Measurements from ENCODE around the gene KCNC1.
A peak's percentile ranks its signal among the peaks of the same experiment; 100 is the strongest.

Gene KCNC1

DNA sequence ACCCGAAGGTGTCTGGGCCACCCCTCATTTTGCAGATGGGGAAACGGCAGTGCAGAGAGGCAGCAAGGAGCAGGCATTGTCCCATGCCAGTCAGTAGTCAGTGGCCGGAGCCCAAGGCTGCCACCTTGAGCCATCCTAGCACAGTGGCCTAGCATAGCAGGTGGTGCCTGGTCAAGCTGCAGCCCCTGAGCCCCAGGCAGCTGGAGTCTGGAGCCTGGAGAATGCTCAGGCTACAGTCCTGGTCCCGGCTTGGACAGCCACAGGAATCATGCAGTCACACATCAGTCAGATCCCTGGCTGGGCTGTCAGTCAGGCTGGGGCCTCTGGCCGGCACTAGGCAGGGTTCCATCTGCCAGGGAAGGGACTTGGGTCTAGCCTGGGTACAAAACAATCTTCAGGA lies 18.6 kb downstream of the KCNC1 start:
- no peak for DNase-seq (ENCODE audit: low spot score)

DNA sequence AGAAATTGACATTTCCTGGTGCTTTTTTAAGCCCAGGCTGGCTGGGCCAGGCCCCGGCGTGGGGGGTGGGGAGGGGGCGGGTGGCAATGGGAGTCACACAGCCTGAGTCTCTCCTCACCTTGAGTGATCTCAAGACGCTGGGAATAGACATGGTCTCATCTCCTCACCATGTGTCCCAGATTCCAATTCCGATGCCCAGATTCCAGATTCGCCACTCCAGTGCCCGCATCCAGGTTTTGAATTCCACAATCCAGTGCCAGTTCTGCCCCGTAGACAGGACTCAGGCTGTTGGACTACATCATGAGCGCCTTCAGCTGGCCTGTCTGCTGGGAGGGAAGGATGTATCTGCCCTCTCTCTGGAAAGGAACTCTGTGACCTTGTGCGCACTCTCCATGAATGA lies 19.1 kb downstream of the KCNC1 start:
- DNase-seq (ENCODE audit: low spot score) = no peak

DNA sequence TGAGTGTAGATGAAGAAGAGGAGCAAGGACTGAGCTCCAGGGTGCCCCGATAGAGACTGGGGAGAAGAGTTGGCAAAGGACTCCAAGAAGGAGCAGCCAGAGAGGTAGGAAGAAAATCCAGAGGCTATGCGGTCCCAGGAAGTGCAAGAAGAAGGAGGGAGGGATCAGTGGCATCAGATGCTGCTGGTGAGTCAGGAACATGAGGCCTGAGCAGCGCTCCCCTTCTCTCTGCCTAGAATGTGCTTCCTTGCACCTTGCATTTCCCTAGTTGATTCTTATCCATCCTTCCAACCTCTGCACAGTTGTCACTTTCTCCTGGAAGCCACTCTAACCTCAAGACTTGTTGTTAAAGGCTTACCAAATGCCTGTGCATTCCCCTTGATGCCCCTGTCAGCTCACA lies 21.3 kb downstream of the KCNC1 start:
- DNase-seq (ENCODE audit: low spot score) = no peak

DNA sequence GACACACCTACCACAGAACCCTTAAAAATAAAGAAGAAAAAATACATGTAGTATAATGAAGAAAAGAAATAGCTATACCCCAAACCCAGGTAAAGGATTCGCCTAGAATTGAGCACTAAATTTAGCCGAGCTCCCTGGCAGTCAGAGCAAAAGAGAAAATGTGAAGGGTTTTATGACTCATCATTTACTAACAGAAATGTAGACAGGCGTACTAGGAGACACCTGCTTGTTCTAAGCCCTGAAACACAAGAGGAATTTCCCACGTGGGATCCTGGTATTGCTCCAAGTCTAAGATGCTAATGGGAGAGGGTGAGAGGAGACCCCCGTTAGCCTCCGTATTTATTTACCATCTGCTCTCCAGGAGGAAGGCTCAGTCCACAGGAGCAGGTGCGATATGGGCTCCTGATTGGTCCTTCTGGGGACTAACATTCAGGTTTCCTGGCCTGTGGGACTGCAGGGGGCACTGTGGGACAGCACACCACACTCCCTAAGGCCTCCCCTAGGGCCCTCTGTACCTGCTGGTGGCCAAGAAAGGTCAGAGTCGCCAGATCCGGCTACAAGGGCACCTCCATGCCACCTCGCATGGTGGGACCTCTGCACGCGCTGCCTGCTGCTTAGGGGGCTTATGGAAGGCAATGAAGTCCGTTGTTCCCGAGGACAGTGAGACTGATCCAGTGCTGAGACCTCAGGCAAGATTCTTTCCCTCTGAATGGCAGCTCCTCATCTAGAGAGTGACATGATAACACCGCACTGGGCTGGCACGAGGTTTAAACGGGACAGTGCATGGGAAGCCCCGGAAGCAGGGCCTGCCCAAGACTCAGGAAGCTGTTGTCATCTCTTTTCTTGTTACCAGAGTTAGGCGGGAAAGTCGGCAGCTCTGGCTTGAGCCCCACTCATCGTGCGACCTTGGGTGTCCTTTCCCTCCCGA lies 25.8 kb downstream of the KCNC1 start:
- DNase-seq (ENCODE audit: low spot score) = no peak

DNA sequence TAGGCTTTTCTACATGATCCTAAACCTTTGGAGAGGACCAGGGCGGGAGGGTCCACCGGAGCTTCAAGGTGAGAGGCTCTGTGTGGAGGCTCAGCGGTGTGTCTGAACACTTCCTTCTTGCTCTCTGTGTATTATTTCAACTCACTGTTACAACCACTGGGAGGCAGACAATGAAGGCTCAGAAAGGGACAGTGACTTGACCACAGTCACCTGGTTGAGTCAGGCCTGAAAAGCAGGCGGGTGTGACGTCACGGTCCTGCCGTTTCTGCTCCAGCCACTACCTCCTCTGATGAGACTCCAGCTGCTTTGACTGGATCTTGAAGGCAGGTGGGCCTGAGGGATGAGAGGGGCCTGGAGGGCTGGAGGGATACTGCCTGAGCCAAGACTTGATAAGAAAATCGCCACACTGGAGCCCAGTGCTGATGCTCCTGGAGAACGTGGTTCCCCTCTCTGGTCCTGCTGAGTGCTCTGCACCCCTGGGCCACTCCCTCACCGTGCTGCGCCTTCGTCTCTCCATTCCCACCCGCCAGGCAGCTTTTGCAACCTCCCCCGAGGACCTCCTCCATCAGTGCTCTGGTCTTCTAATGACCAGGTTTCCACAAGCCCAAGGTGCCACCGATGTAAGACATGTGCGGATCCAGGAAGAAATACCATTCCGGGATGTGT lies 27.9 kb downstream of the KCNC1 start:
- DNase-seq (ENCODE audit: low spot score) = no peak

DNA sequence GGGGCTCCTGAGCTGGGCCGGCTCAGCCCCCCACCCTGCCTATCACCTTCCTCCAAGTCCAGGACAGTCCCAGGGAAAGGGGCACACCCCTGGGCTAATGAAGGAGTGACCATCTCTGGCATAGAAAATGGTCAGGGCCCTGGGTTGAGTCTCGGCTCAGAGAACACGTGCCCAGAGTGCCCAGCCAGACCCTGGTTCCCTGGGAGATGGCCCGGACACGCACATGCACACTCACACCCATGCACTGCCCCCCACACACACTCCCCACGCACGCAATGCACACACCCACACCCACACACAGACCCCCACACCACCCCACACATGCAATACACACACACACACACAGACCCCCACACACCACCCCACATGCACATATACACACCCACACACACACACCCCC lies 28.7 kb downstream of the KCNC1 start:
- no peak for DNase-seq (ENCODE audit: low spot score)

DNA sequence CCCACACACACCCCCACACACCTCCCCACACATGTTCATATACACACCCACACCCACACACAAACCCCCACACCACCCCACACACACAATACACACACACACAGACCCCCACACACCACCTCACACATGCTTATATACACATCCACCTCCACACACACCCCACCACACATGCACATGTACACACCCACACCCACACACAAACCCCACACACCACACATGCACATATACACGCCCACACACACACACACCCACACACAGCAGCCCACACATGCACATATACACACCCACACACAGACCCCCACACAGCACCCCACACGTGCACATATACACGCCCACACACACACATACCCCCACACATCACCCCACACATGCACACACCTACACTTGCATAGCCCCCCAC lies 29.1 kb downstream of the KCNC1 start:
- DNase-seq (ENCODE audit: low spot score) = no peak

DNA sequence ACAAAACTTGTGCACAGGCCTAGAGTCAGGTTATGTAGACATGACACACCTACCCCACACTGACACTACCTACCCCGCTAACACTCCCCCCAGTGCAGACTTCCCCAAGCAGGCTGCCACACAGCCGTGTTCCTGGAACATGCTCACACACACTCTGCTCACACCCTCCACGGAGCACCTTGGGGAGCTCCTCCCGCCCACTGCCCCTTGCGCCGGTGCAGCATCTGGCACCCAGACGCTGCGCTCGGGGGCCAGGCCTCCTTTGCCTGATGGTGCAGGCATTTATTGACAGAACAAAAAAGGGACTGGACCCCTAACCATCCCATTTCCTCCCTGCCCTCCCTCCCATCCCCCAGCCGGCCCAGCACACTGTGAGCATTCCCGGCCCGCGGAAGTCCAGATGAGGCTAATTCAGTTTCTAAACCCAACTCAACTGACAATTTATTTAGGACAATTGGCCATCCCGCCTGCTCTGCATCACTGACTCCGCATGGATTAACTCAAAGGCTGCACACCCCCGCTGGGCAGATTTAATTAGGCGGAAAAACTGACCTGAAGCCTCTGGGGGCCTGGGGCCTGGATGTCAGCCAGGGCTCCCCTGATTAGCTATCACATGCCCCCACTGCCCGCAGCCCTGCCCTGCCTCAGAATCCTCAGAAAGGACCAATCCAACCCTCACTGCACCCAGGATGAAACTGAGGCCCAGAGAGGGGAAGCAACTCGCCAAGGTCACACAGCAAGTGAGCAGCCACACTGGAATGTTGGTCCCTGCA lies 30.1 kb downstream of the KCNC1 start:
- DNase-seq (ENCODE audit: low spot score) = no peak

DNA sequence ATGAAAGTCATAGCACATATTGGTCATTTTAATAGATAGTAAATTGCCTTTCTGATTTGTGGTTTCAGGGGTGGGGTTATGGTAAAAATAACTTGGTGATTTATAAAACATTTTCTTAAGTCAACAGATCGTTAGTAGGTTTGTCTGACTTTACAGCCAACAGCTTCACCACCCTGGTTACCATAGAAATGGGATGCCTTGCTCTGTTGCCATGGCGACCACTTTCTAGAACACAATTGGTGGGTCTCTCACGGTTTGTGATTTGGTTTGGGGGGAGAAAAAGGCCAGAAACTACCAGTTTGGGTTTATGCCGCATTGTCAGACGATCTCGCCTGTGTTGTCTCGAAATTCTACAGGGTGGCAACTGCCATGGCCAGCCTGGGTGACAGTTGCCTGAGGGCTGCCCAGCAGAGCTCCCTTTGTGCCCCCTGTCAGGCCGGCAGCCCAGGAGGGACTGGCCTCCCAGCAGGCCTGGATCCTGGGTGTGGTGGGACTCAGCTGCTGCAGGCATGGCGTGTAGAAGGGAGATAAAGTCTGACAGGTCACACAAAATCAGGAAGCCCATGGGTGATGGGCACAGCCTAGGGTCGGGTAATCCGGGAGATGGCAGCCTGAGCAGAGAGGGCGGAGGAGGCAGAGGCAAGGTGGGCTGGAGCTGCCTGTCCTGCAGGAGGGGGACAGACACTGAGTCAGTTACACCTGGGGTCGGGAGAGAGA lies 30.9 kb downstream of the KCNC1 start:
- peak; percentile 56 for DNase-seq (ENCODE audit: low spot score)

DNA sequence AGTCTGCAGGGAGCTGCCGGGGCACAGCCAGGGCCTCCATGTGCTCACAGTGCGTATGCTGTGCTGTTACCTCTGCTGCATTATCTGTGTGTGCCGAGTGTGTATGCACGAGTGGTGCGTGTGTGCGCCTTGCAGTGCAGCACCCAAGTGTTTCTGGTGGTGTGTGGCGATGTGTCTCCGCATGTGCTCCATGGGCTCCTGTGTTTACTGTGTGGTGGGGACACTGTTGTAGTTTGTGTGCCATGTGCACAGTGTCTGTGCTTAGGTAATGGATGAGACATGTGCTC lies 31.4 kb downstream of the KCNC1 start:
- no peak for DNase-seq (ENCODE audit: low spot score)

DNA sequence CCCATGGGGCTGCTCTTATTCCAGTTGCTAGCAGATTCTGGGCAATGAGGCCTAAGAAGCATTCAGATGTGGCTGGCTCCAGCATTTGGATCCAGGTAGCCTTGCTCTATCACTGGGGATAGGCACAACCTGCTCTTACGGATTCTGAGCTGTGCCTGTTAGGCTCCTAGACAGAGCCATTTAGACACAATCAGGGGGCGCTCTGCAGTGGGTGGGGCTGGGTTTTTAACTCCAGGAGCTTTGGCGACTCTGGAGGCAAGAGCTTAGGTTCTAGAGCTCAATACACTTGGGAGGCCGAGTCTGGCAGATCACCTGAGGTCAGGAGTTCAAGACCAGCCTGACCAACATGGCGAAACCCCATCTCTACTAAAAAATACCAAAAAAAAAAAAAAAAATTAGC lies 32.0 kb downstream of the KCNC1 start:
- no peak for DNase-seq (ENCODE audit: low spot score)

DNA sequence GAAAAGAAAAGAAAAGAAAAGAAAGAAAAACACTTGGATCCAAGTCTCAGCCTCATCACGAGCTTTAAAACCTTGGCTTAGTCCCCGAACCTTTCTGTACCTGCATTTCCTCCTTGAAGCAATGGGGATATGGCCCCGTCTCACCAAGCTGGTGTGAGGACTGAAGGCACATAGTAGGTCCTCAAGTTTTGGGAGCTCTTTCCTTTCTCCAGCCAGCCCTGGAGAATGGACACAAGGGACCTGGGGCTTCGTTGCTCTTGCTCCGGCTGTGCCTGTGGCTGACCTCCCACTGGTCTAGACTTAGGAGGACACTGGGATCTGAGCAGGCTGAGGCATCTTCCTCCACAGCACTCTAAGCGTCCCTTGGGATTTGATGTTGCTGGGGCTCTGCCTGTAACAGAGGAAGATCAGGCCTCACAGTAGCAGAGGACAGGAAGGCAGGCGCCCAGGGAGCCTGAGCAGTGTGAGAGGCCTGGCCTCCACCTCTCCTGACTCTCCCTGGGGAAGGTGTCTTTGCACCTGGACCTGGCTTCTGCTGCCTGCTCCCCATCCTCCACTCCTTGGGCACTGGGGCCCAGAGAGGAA lies 32.8 kb downstream of the KCNC1 start:
- DNase-seq (ENCODE audit: low spot score) = no peak

DNA sequence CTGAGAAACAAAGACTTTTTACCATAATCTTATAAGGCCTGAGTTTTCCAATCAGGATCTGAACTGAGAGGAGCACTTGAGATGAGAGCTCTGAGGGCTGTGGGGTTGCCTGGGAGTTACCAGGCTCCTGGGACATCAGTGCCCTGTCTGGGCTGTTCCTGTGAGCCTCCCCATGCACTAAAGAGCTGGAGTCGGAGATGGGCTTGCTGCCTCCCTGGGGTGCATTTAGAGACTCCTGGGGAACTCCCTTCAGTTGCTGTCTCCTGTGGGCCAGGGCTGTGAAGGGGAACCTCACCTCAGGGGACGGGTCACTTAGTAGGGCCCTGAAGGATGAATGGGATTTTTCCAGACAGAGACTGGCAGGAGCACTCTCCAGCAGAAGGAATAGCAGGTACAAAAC lies 33.3 kb downstream of the KCNC1 start:
- DNase-seq (ENCODE audit: low spot score) = no peak

DNA sequence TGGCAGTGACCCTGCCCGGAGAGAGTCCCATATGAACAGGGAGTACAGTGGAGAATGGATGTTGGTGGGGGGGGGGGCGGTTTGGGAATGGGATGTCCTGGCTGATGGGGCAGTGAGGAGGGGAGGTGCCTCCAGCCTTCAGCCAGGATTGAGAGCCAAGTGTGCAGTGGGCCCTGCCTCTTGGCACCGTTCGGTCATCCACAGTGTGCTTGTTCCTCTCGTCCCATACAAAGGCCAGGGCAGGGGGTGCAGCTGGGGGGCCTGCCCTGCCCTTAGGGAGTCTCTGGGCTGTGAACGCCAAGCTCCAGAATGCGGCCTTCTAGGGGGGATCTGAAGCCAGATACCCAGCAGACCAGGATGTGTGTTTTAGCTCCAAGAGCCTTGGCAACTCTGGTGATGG lies 34.0 kb downstream of the KCNC1 start:
- DNase-seq (ENCODE audit: low spot score) = no peak

DNA sequence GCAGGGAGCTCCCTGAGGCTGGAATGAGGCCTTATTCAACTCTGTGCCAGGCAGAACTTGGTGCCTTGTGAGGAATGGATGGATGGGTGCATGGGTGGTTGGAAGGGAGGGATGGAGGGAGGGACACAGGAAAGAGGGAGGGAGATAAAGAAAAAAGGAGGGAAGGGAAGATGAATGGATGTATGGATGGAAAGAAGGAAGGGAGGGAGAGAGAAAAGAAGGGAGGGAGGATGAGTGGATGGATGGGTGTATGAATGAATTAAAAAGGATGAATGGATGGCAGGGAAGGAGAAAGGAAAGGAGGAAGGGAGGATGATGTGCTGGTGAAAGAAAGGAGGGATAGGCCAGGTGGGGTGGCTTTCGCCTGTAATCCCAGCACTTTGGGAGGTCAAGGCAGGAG lies 34.6 kb downstream of the KCNC1 start:
- no peak for DNase-seq (ENCODE audit: low spot score)

DNA sequence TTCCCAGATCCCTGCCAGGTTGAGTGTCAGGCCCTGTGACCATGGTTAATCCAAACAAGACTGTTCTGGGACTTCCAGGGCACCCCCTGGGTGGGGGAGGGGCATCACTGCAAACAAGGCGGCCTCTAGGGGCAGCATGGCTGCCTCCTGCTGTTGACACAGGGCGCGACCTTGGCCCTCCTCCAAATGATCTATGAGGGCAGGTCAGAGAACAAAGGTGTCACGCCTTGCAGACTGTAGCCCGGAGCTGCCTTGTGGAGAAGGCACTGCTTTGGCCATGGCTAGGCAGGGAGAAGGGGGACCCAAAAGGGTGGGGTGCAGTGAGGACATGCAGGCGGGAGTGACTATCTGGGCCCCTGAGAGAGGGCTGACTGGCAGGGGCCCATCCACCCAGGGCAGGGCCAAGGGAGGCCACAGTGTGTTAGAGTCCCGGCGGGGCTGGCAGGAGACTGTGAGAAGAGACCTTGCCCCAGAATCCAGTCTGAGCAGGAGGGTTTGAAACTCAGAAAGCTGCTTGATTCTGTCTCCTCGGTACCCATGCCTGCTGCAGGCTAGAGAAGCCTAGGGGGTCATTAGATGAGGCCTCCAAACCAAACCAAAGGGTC lies 35.6 kb downstream of the KCNC1 start:
- DNase-seq (ENCODE audit: low spot score) = no peak

DNA sequence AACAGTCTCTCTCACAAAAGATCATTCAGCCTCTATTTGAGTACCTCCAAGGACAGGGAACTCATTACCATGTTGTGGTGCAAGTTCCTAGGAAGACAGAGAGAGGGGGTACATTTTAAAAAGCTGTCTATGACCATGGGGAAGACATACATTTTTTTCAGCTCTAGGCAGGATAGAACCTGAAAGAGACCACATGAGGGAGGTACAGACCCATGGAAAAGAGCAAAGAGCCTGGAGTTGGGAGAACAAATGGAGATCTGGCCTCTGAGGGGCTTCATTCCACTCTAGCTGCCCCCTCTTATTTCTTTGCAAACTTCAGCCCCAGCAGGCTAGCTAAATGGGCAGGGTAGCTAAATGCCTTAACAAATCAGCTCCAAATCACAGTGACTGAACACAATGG lies 36.3 kb downstream of the KCNC1 start:
- DNase-seq (ENCODE audit: low spot score) = no peak

DNA sequence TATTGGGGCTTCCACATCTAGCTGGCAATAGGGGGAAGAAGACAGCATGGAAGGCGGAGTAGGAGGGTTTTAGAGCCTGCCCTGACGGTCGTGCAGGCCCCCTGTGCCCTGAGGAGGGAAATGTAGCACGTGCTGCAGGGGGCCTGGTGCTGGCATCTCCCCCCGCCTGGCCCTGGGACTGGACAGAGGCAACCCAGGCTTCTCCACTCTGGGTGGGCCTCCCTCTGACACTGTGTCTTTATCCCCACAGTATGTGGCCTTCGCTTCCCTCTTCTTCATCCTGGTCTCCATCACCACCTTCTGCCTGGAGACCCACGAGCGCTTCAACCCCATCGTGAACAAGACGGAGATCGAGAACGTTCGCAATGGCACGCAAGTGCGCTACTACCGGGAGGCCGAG lies 36.8 kb downstream of the KCNC1 start:
- DNase-seq (ENCODE audit: low spot score) = no peak

DNA sequence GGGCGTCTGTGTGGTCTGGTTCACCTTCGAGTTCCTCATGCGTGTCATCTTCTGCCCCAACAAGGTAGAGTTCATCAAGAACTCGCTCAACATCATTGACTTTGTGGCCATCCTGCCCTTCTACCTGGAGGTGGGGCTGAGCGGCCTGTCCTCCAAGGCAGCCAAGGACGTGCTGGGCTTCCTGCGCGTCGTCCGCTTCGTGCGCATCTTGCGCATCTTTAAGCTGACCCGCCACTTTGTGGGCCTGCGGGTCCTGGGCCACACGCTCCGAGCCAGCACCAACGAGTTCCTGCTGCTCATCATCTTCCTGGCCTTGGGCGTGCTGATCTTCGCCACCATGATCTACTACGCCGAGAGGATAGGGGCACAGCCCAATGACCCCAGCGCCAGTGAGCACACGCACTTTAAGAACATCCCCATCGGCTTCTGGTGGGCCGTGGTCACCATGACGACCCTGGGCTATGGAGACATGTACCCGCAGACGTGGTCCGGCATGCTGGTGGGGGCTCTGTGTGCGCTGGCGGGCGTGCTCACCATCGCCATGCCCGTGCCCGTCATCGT lies 37.3 kb downstream of the KCNC1 start:
- DNase-seq (ENCODE audit: low spot score) = no peak

DNA sequence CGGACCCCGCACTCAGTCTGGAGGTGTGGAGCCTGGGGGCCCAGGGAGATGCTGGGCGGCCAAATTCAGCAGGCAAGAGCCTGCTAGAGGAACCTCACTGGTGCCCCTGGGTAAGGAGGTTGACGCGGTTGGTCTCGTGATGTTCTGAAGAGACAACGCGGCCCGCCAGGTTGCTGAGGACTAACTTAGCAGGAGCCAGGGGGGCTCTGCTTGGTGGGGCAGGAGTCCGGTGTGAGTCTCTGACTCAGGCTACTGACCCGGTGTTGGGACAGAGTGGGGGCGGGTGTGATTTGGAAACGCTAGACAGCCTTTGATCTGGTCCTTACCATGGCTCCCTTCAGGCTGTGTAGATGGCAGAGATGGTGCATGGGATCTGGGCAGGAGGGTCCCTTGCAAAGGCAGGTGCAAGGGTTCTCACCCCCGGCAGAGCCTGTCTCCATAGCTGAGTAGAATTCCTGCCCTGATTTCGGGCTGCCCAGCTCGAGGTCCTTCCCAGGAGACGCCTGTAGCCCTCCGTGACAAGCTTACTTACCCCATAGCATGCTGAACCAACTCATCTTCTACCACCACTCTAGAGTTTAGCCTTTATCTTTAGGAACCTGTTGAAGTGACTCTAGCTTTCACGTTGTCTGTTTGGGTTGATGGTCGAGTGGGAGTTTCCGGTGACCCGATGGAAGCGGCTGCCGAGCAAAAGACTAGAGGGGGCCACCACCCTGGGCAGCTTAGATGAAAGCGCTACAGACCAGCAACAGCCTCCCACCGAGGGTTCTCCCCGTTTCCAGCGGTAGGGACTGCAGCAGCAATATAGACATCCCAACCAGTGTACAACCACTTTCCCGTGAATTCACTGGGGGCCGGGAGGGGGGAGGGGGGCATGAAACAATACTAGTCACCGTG lies 38.4 kb downstream of the KCNC1 start:
- no peak for DNase-seq (ENCODE audit: low spot score)

All from putamen (tissue), 1 donor.